HepG2 (cell line): ENCODE data around the gene CBX2. TPM values are rescaled to one million over a fixed set of nuclear protein-coding genes. Genes with fewer than 3 reads are reported as not detected.

Experiments used
- MAFK ChIP-seq, 2 experiments: IDR thresholded peaks in 1 of 2; conservative IDR thresholded peaks in 1 of 2; 2 replicates each; pipeline ENCODE4 v1.6.1; 2011; ENCODE audit warnings: improper control_type of control experiment in 2 of 2, low read length in 2 of 2
- MLXIP ChIP-seq: sonication (generic); formaldehyde crosslinking; IDR thresholded peaks from 2 replicates; pipeline ENCODE4 v1.9.0; 2021; ENCODE audit warnings: missing genetic modification reagents, borderline replicate concordance
- NFAT5 ChIP-seq: sonication (generic); formaldehyde crosslinking; IDR thresholded peaks from 2 replicates; pipeline ENCODE4 v1.4.0; 2020; ENCODE audit warnings: missing genetic modification reagents
- NFYC ChIP-seq: IDR thresholded peaks from 2 replicates; pipeline ENCODE4 v1.6.1; 2016; ENCODE audit warnings: missing genetic modification reagents, missing compliant biosample characterization
- TBX3 ChIP-seq: fragments of 450-650 bp; IDR thresholded peaks from 2 replicates; pipeline ENCODE4 v1.6.1; 2017; ENCODE audit warnings: antibody characterized with exemption, mild to moderate bottlenecking, inconsistent platforms, borderline replicate concordance
- TIGD3 ChIP-seq: sonication (generic); formaldehyde crosslinking; IDR thresholded peaks from 2 replicates; pipeline ENCODE4 v1.5.1; 2020; ENCODE audit warnings: mild to moderate bottlenecking, missing genetic modification reagents, borderline replicate concordance
- ZNF354B ChIP-seq: sonication (generic); formaldehyde crosslinking; IDR thresholded peaks from 2 replicates; pipeline ENCODE4 v1.8.0; 2022; ENCODE audit warnings: mild to moderate bottlenecking, missing genetic modification reagents
- ZNF703 ChIP-seq: sonication (generic); formaldehyde crosslinking; IDR thresholded peaks from 2 replicates; pipeline ENCODE4 v1.5.1; 2020; ENCODE audit warnings: missing genetic modification reagents, mild to moderate bottlenecking, moderate library complexity, borderline replicate concordance
- polyA plus RNA-seq, 8 experiments: library from polyadenylated mRNA; depleted of rRNA in 3 of 8; stranded (reverse) in 7 of 8; unstranded in 1 of 8; fragments of >200 nt; fragmentation: Illumina TruSeq in 4 of 8; extraction: Trizol in 4 of 8; gene quantifications; 2 replicates each; pipeline versions ENCODE4 v1.2.1 to v1.2.3, GENCODE V29; 2011 to 2016; ENCODE audit warnings: low read depth in 4 of 8, missing spikeins in 1 of 8, mixed read lengths in 1 of 8; ENCODE audit not compliant: insufficient read depth in 1 of 8
- total RNA-seq, 5 experiments: library from RNA; depleted of rRNA; stranded (reverse); fragments of >200 nt; fragmentation: Illumina TruSeq; extraction: Trizol; gene quantifications; 2 replicates each; pipeline ENCODE4 v1.2.3, GENCODE V29; 2016; ENCODE audit warnings: low read depth in 1 of 5
- TF ChIP-seq, protein P1 (sequence below): sonication (generic); formaldehyde crosslinking; IDR thresholded peaks from 2 replicates; pipeline ENCODE4 v1.4.0; 2020; ENCODE audit warnings: missing genetic modification reagents
- TF ChIP-seq, protein P2 (sequence below): sonication (generic); formaldehyde crosslinking; IDR thresholded peaks from 2 replicates; pipeline ENCODE4 v1.5.1; 2020; ENCODE audit warnings: missing genetic modification reagents, mild to moderate bottlenecking, borderline replicate concordance

The CBX2 gene
- total and polyA plus RNA-seq, 2 of the 13 experiments (the other 11 are each of a cell fraction or from before 2014, with no cell fraction given): 14.5 to 31.1 TPM

- TF ChIP-seq NFAT5: no peak
- TF ChIP-seq, protein P1, sequence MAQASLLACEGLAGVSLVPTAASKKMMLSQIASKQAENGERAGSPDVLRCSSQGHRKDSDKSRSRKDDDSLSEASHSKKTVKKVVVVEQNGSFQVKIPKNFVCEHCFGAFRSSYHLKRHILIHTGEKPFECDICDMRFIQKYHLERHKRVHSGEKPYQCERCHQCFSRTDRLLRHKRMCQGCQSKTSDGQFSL (CRISPR knock-in tag): peak; percentile 51; the same call in 1 of the 2 replicates
- TF ChIP-seq ZNF703 (CRISPR knock-in tag): no peak
- TF ChIP-seq ZNF354B (CRISPR knock-in tag): no peak
- 0 out of 2 replicates have a peak, but pooled peaks have one; percentile 21 for TF ChIP-seq NFYC (CRISPR knock-in tag)
- TF ChIP-seq MAFK (conservative IDR thresholded peaks at IDR 0.05 in 1 of 2, IDR thresholded peaks at IDR 0.05 in 1 of 2; ENCODE audit: low read length in 2 of 2): no peak
- TF ChIP-seq, protein P2, sequence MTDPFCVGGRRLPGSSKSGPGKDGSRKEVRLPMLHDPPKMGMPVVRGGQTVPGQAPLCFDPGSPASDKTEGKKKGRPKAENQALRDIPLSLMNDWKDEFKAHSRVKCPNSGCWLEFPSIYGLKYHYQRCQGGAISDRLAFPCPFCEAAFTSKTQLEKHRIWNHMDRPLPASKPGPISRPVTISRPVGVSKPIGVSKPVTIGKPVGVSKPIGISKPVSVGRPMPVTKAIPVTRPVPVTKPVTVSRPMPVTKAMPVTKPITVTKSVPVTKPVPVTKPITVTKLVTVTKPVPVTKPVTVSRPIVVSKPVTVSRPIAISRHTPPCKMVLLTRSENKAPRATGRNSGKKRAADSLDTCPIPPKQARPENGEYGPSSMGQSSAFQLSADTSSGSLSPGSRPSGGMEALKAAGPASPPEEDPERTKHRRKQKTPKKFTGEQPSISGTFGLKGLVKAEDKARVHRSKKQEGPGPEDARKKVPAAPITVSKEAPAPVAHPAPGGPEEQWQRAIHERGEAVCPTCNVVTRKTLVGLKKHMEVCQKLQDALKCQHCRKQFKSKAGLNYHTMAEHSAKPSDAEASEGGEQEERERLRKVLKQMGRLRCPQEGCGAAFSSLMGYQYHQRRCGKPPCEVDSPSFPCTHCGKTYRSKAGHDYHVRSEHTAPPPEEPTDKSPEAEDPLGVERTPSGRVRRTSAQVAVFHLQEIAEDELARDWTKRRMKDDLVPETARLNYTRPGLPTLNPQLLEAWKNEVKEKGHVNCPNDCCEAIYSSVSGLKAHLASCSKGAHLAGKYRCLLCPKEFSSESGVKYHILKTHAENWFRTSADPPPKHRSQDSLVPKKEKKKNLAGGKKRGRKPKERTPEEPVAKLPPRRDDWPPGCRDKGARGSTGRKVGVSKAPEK (CRISPR knock-in tag): peak; percentile 77; the same call in 1 of the 2 replicates
- TF ChIP-seq TIGD3 (CRISPR knock-in tag): no peak; the same call in 1 of the 2 replicates
- no peak for TF ChIP-seq MLXIP
- TF ChIP-seq TBX3: no peak
Observed at GRCh38 chr17:79777120-79777893, 641 bp upstream of the CBX2 start (continued).
